ENCODE results near the gene WDR87. TPM values are rescaled to one million over a fixed set of nuclear protein-coding genes. Genes with fewer than 3 reads are reported as not detected.

WDR87 gene
- total RNA-seq, 1 experiment from 2014 or later = not detected

- peak; percentile 64 for DNase-seq
- H3K4me1 ChIP-seq (ENCODE audit: low read length) = peaks cover 75% of the 10 kb centered on the region
- peaks cover 77% of the 10 kb centered on the region for H3K79me2 ChIP-seq (ENCODE audit: low read length)
- H2AFZ ChIP-seq (ENCODE audit: low read length) = no peak overlapping the region
- no peaks in the 10 kb centered on the region for H3K9me3 ChIP-seq (ENCODE audit: low read length)
- H3K27ac ChIP-seq (ENCODE audit: low read length) = peak overlapping the region; percentile 89
- peak overlapping the region; percentile 83 for H3K4me3 ChIP-seq (ENCODE audit: low read length)
- peak overlapping the region; percentile 77 for H3K4me2 ChIP-seq (ENCODE audit: low read depth, low read length, poor library complexity, severe bottlenecking)
- H3K36me3 ChIP-seq (ENCODE audit: insufficient read depth, low read length) = peaks cover 11% of the 10 kb centered on the region; the same call in 1 of the 2 replicates
- no peaks in the 10 kb centered on the region for H3K27me3 ChIP-seq (ENCODE audit: low read length)
- no peaks in the 10 kb centered on the region for H4K20me1 ChIP-seq (ENCODE audit: insufficient read depth, low read depth, low read length)
- H3K9me2 ChIP-seq (replicated peaks; ENCODE audit: insufficient read depth, low read length) = no peaks in the 10 kb centered on the region
- H3K9ac ChIP-seq (ENCODE audit: low read length) = peak overlapping the region; percentile 99
Measured at GRCh38 chr19:37909661-37910199, 3.3 kb upstream of the WDR87 start.

GRCh38 chr19:37907735-37908455 is 1.5 kb upstream of the WDR87 start:
- Histone ChIP-seq H3K9ac (ENCODE audit: low read length) (peak overlapping the region; percentile 99), H3K4me3 (ENCODE audit: low read length) (peak overlapping the region; percentile 83), H3K4me1 (ENCODE audit: low read length) (peaks cover 65% of the 10 kb centered on the region), H3K9me3 (ENCODE audit: low read length) (no peaks in the 10 kb centered on the region), H3K27me3 (ENCODE audit: low read length) (no peaks in the 10 kb centered on the region), H3K4me2 (ENCODE audit: low read depth, low read length, poor library complexity, severe bottlenecking) (peak overlapping the region; percentile 77), H3K9me2 (replicated peaks; ENCODE audit: insufficient read depth, low read length) (no peaks in the 10 kb centered on the region), H3K27ac (ENCODE audit: low read length) (peak overlapping the region; percentile 89), H3K36me3 (ENCODE audit: insufficient read depth, low read length) (peaks cover 11% of the 10 kb centered on the region; the same call in 1 of the 2 replicates), H3K79me2 (ENCODE audit: low read length) (peaks cover 59% of the 10 kb centered on the region), H4K20me1 (ENCODE audit: insufficient read depth, low read depth, low read length) (no peaks in the 10 kb centered on the region), H2AFZ (ENCODE audit: low read length) (no peak overlapping the region)
- DNase-seq = peak; percentile 62

GRCh38 chr19:37906869-37907734 is 708 bp upstream of the WDR87 start, which contains the start of gene SIPA1L3:
TSS of gene SIPA1L3 (plus strand) at chr19:37907208. CDS start at chr19:38081566, 174,358 bp downstream.
- no peaks in the 10 kb centered on the region for H3K9me2 ChIP-seq (replicated peaks; ENCODE audit: insufficient read depth, low read length)
- H3K9ac ChIP-seq (ENCODE audit: low read length) = peak within 1 kb of the TSS; percentile 99
- peaks cover 60% of the 10 kb centered on the region for H3K4me1 ChIP-seq (ENCODE audit: low read length)
- H3K9me3 ChIP-seq (ENCODE audit: low read length) = no peaks in the 10 kb centered on the region
- peaks cover 11% of the 10 kb centered on the region; the same call in 1 of the 2 replicates for H3K36me3 ChIP-seq (ENCODE audit: insufficient read depth, low read length)
- H3K79me2 ChIP-seq (ENCODE audit: low read length) = peaks cover 51% of the 10 kb centered on the region
- peak within 1 kb of the TSS; percentile 77 for H3K4me2 ChIP-seq (ENCODE audit: low read depth, low read length, poor library complexity, severe bottlenecking)
- peak within 1 kb of the TSS; percentile 83 for H3K4me3 ChIP-seq (ENCODE audit: low read length)
- H3K27ac ChIP-seq (ENCODE audit: low read length) = peak within 1 kb of the TSS; percentile 95
- peak within 1 kb of the TSS; percentile 70 for H2AFZ ChIP-seq (ENCODE audit: low read length)
- H4K20me1 ChIP-seq (ENCODE audit: insufficient read depth, low read depth, low read length) = no peaks in the 10 kb centered on the region
- H3K27me3 ChIP-seq (ENCODE audit: low read length) = no peaks in the 10 kb centered on the region
- peak; percentile 98 for DNase-seq

GRCh38 chr19:37903096-37903495 is 3.3 kb downstream of the WDR87 start:
- no peaks in the 10 kb centered on the region for H3K27me3 ChIP-seq (ENCODE audit: low read length)
- no peaks in the 10 kb centered on the region for H3K9me3 ChIP-seq (ENCODE audit: low read length)
- no peaks in the 10 kb centered on the region for H4K20me1 ChIP-seq (ENCODE audit: insufficient read depth, low read depth, low read length)
- peak overlapping the region; percentile 6; the same call in 1 of the 2 replicates for H3K9ac ChIP-seq (ENCODE audit: low read length)
- H3K79me2 ChIP-seq (ENCODE audit: low read length) = peaks cover 11% of the 10 kb centered on the region
- H3K9me2 ChIP-seq (replicated peaks; ENCODE audit: insufficient read depth, low read length) = no peaks in the 10 kb centered on the region
- peaks cover 25% of the 10 kb centered on the region for H3K4me1 ChIP-seq (ENCODE audit: low read length)
- no peak overlapping the region for H2AFZ ChIP-seq (ENCODE audit: low read length)
- no peak for DNase-seq
- peak overlapping the region; percentile 67 for H3K27ac ChIP-seq (ENCODE audit: low read length)
- H3K4me2 ChIP-seq (ENCODE audit: low read depth, low read length, poor library complexity, severe bottlenecking) = no peak overlapping the region
- H3K4me3 ChIP-seq (ENCODE audit: low read length) = no peak overlapping the region
- no peaks in the 10 kb centered on the region for H3K36me3 ChIP-seq (ENCODE audit: insufficient read depth, low read length)

- DNase-seq = peak; percentile 96
- no peaks in the 10 kb centered on the region for H3K36me3 ChIP-seq (ENCODE audit: insufficient read depth, low read length)
- no peaks in the 10 kb centered on the region for H3K27me3 ChIP-seq (ENCODE audit: low read length)
- no peaks in the 10 kb centered on the region for H4K20me1 ChIP-seq (ENCODE audit: insufficient read depth, low read depth, low read length)
- peaks cover 25% of the 10 kb centered on the region for H3K4me1 ChIP-seq (ENCODE audit: low read length)
- no peaks in the 10 kb centered on the region for H3K9me3 ChIP-seq (ENCODE audit: low read length)
- peaks cover 7% of the 10 kb centered on the region for H3K79me2 ChIP-seq (ENCODE audit: low read length)
- no peak overlapping the region for H3K4me3 ChIP-seq (ENCODE audit: low read length)
- peak overlapping the region; percentile 6; the same call in 1 of the 2 replicates for H3K9ac ChIP-seq (ENCODE audit: low read length)
- peak overlapping the region; percentile 67 for H3K27ac ChIP-seq (ENCODE audit: low read length)
- H3K9me2 ChIP-seq (replicated peaks; ENCODE audit: insufficient read depth, low read length) = no peaks in the 10 kb centered on the region
- H3K4me2 ChIP-seq (ENCODE audit: low read depth, low read length, poor library complexity, severe bottlenecking) = no peak overlapping the region
- no peak overlapping the region for H2AFZ ChIP-seq (ENCODE audit: low read length)
Measured at GRCh38 chr19:37902668-37903067, 3.7 kb downstream of the WDR87 start.

GRCh38 chr19:37899966-37900365 is 6.4 kb downstream of the WDR87 start:
- no peak overlapping the region for H2AFZ ChIP-seq (ENCODE audit: low read length)
- H3K4me2 ChIP-seq (ENCODE audit: low read depth, low read length, poor library complexity, severe bottlenecking) = no peak overlapping the region
- no peak overlapping the region for H3K4me3 ChIP-seq (ENCODE audit: low read length)
- no peak for DNase-seq
- no peaks in the 10 kb centered on the region for H3K36me3 ChIP-seq (ENCODE audit: insufficient read depth, low read length)
- no peaks in the 10 kb centered on the region for H3K9me3 ChIP-seq (ENCODE audit: low read length)
- no peak overlapping the region for H3K9ac ChIP-seq (ENCODE audit: low read length)
- no peaks in the 10 kb centered on the region for H3K9me2 ChIP-seq (replicated peaks; ENCODE audit: insufficient read depth, low read length)
- H3K27ac ChIP-seq (ENCODE audit: low read length) = no peak overlapping the region
- H3K79me2 ChIP-seq (ENCODE audit: low read length) = no peaks in the 10 kb centered on the region
- H3K4me1 ChIP-seq (ENCODE audit: low read length) = peaks cover 14% of the 10 kb centered on the region
- no peaks in the 10 kb centered on the region for H4K20me1 ChIP-seq (ENCODE audit: insufficient read depth, low read depth, low read length)
- H3K27me3 ChIP-seq (ENCODE audit: low read length) = no peaks in the 10 kb centered on the region

- Histone ChIP-seq H3K9me3 (ENCODE audit: low read length) (no peaks in the 10 kb centered on the region), H3K9me2 (replicated peaks; ENCODE audit: insufficient read depth, low read length) (no peaks in the 10 kb centered on the region), H2AFZ (ENCODE audit: low read length) (no peak overlapping the region), H3K27ac (ENCODE audit: low read length) (no peak overlapping the region), H3K79me2 (ENCODE audit: low read length) (no peaks in the 10 kb centered on the region), H3K36me3 (ENCODE audit: insufficient read depth, low read length) (no peaks in the 10 kb centered on the region), H3K4me2 (ENCODE audit: low read depth, low read length, poor library complexity, severe bottlenecking) (no peak overlapping the region), H3K4me3 (ENCODE audit: low read length) (no peak overlapping the region), H3K9ac (ENCODE audit: low read length) (no peak overlapping the region), H4K20me1 (ENCODE audit: insufficient read depth, low read depth, low read length) (no peaks in the 10 kb centered on the region), H3K4me1 (ENCODE audit: low read length) (peaks cover 14% of the 10 kb centered on the region), H3K27me3 (ENCODE audit: low read length) (no peaks in the 10 kb centered on the region)
- DNase-seq = no peak
Measured at GRCh38 chr19:37899453-37899852, 6.9 kb downstream of the WDR87 start.

GRCh38 chr19:37896180-37896579 is 10.2 kb downstream of the WDR87 start:
- no peak for DNase-seq
- Histone ChIP-seq H3K4me2 (ENCODE audit: low read depth, low read length, poor library complexity, severe bottlenecking) (no peak overlapping the region), H3K27me3 (ENCODE audit: low read length) (no peaks in the 10 kb centered on the region), H3K27ac (ENCODE audit: low read length) (no peak overlapping the region), H4K20me1 (ENCODE audit: insufficient read depth, low read depth, low read length) (no peaks in the 10 kb centered on the region), H3K9ac (ENCODE audit: low read length) (no peak overlapping the region), H3K4me1 (ENCODE audit: low read length) (peaks cover 4% of the 10 kb centered on the region), H3K9me3 (ENCODE audit: low read length) (no peaks in the 10 kb centered on the region), H3K4me3 (ENCODE audit: low read length) (no peak overlapping the region), H3K79me2 (ENCODE audit: low read length) (no peaks in the 10 kb centered on the region), H3K36me3 (ENCODE audit: insufficient read depth, low read length) (no peaks in the 10 kb centered on the region), H2AFZ (ENCODE audit: low read length) (no peak overlapping the region), H3K9me2 (replicated peaks; ENCODE audit: insufficient read depth, low read length) (no peaks in the 10 kb centered on the region)

Data from Karpas-422 (cell line).